Activated naive CD8-positive, alpha-beta T cell treated with anti-CD3 and anti-CD28 coated beads, Interleukin-2, amount 50 U/mL, for 16 hours (primary cell): ENCODE data around the gene ZFP64.
"Not testable (repeated sequence)": the region's sequence is repeated elsewhere in the genome, so short reads cannot be mapped to it uniquely, and the experiment has no call there.

Experiments used
- DNase-seq: peaks from one replicate; pipeline ENCODE4 v3.0.0-alpha.2; 2020; ENCODE audit warnings: low read depth, low spot score

ZFP64 gene

GRCh38 chr20:52204136-52204535 lies 12.6 kb upstream of the ZFP64 start:
- no peak for DNase-seq

GRCh38 chr20:52201395-52201794 lies 9.8 kb upstream of the ZFP64 start:
- DNase-seq, result no peak

GRCh38 chr20:52200870-52201269 lies 9.3 kb upstream of the ZFP64 start:
- no peak for DNase-seq

GRCh38 chr20:52196845-52197244 lies 5.3 kb upstream of the ZFP64 start:
- no peak for DNase-seq

- DNase-seq, result no peak
Measured at GRCh38 chr20:52193886-52194545, 2.4 kb upstream of the ZFP64 start.

GRCh38 chr20:52193133-52193532 lies 1.6 kb upstream of the ZFP64 start:
- no peak for DNase-seq

GRCh38 chr20:52192719-52193007 lies 1.1 kb upstream of the ZFP64 start:
- DNase-seq, result not testable (repeated sequence)

- peak; percentile 12 for DNase-seq
Measured at GRCh38 chr20:52191916-52192718, 538 bp upstream of the ZFP64 start.

- DNase-seq, result no peak
Measured at GRCh38 chr20:52190437-52191131, 995 bp downstream of the ZFP64 start.

- no peak for DNase-seq
Measured at GRCh38 chr20:52181766-52182165, 9.8 kb downstream of the ZFP64 start.

- no peak for DNase-seq
Measured at GRCh38 chr20:52180180-52180840, 11.3 kb downstream of the ZFP64 start.

- DNase-seq, result no peak
Measured at GRCh38 chr20:52179331-52180179, 12.0 kb downstream of the ZFP64 start.

GRCh38 chr20:52178691-52179090 lies 12.9 kb downstream of the ZFP64 start:
- DNase-seq, result no peak

- DNase-seq, result no peak
Measured at GRCh38 chr20:52175840-52176239, 15.7 kb downstream of the ZFP64 start.

GRCh38 chr20:52172392-52173047 lies 19.1 kb downstream of the ZFP64 start:
- DNase-seq, result no peak

- DNase-seq, result no peak
Measured at GRCh38 chr20:52171025-52171424, 20.6 kb downstream of the ZFP64 start.

- no peak for DNase-seq
Measured at GRCh38 chr20:52168116-52168515, 23.5 kb downstream of the ZFP64 start.

GRCh38 chr20:52167232-52167840 lies 24.2 kb downstream of the ZFP64 start:
- DNase-seq, result no peak

- DNase-seq, result no peak
Measured at GRCh38 chr20:52166150-52166549, 25.4 kb downstream of the ZFP64 start.

- no peak for DNase-seq
Measured at GRCh38 chr20:52160621-52161204, 30.9 kb downstream of the ZFP64 start.
